Smooth muscle cell (in vitro differentiated cells): ENCODE data around the gene BAHCC1. TPM values are rescaled to one million over a fixed set of nuclear protein-coding genes. Genes with fewer than 3 reads are reported as not detected.

Experiments used
- DNase-seq: peaks from one replicate; lab custom pipeline; 2025; ENCODE audit not compliant: unreplicated experiment; lab: John Stamatoyannopoulos, UW
- H2AFZ ChIP-seq: fragments of 200-600 bp; sonication (generic); 2 replicates; pipeline ENCODE4 v1.6.0; 2016; ENCODE audit warnings: antibody characterized with exemption, low read depth, mild to moderate bottlenecking
- H3F3A ChIP-seq: fragments of 200-600 bp; sonication (generic); 2 replicates; pipeline ENCODE4 v1.6.0; 2017; ENCODE audit warnings: antibody characterized with exemption, low read depth
- H3K27ac ChIP-seq: fragments of 200-600 bp; sonication (generic); 2 replicates; pipeline ENCODE4 v1.5.1; 2016; ENCODE audit warnings: low read depth, mild to moderate bottlenecking
- H3K27me3 ChIP-seq: fragments of 200-600 bp; sonication (generic); 2 replicates; pipeline ENCODE4 v1.6.1; 2016; ENCODE audit warnings: low read depth, mild to moderate bottlenecking
- H3K36me3 ChIP-seq: fragments of 200-600 bp; sonication (generic); 2 replicates; pipeline ENCODE4 v1.5.1; 2016; ENCODE audit warnings: low read depth
- H3K4me1 ChIP-seq: fragments of 200-600 bp; sonication (generic); 2 replicates; pipeline ENCODE4 v1.5.1; 2016; ENCODE audit warnings: low read depth
- H3K4me2 ChIP-seq: fragments of 200-600 bp; sonication (generic); 2 replicates; pipeline ENCODE4 v1.6.0; 2016; ENCODE audit warnings: mild to moderate bottlenecking
- H3K4me3 ChIP-seq: fragments of 200-600 bp; sonication (generic); 2 replicates; pipeline ENCODE4 v1.5.1; 2016; ENCODE audit warnings: mild to moderate bottlenecking
- H3K79me2 ChIP-seq: fragments of 200-600 bp; sonication (generic); 2 replicates; pipeline ENCODE4 v1.6.0; 2016; ENCODE audit warnings: low read depth, mild to moderate bottlenecking
- H3K9ac ChIP-seq: fragments of 200-600 bp; sonication (generic); 2 replicates; pipeline ENCODE4 v1.6.0; 2016; ENCODE audit warnings: low read depth
- H3K9me3 ChIP-seq: fragments of 200-600 bp; sonication (generic); replicated peaks from 2 replicates; pipeline ENCODE4 v1.5.1; 2016; ENCODE audit warnings: low read depth
- H4K20me1 ChIP-seq: fragments of 200-600 bp; sonication (generic); 2 replicates; pipeline ENCODE4 v1.6.0; 2016; ENCODE audit warnings: low read depth
- WGBS: methylation state at CpG from one replicate; pipeline ENCODE4 v1.1.7; 2016; ENCODE audit warnings: low lambda C conversion rate; 5-methylcytosine and 5-hydroxymethylcytosine counted together
- polyA plus RNA-seq: library from polyadenylated mRNA; unstranded; fragments of >200 nt; fragmentation: Nextera tagmentation; extraction: Ambion mirVana; gene quantifications from 2 replicates; pipeline ENCODE4 v1.2.1, GENCODE V29; 2016
- total RNA-seq: library from RNA; depleted of rRNA; stranded (reverse); fragments of >200 nt; gene quantifications from 2 replicates; pipeline ENCODE4 v1.2.3, GENCODE V29; 2014
- TF ChIP-seq, protein P1 (sequence below): fragments of 200-600 bp; sonication (generic); IDR thresholded peaks from 2 replicates; pipeline ENCODE4 v1.5.1; 2017; ENCODE audit warnings: borderline replicate concordance, mild to moderate bottlenecking, antibody characterized with exemption; ENCODE audit not compliant: insufficient read depth, poor library complexity, severe bottlenecking

BAHCC1 gene
- total and polyA plus RNA-seq, 2 experiments from 2014 or later: 3.2 to 4.6 TPM

DNA sequence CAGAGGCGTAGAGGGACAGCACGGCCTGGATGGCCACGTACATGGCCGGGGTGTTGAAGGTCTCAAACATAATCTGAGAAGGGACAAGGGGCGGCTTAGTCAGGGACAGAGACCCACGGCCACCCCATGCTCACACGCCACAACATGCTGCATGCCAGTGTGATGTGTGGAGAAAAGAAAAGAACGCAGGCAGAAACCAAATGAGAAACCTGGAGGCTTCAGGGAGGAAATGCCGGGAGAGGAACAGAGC lies 116.2 kb downstream of the BAHCC1 start:
- Histone ChIP-seq H3K9me3 (no peaks in the 10 kb centered on the region), H3K27me3 (no peaks in the 10 kb centered on the region), H3K4me3 (peak overlapping the region; percentile 96), H3K36me3 (peaks cover 3% of the 10 kb centered on the region), H4K20me1 (peaks cover 70% of the 10 kb centered on the region), H3K4me1 (peaks cover 19% of the 10 kb centered on the region), H3K27ac (peak overlapping the region; percentile 65), H3F3A (peaks cover 57% of the 10 kb centered on the region), H3K79me2 (peaks cover 52% of the 10 kb centered on the region), H2AFZ (no peak overlapping the region), H3K4me2 (peak overlapping the region; percentile 95), H3K9ac (peak overlapping the region; percentile 52)
- TF ChIP-seq, protein P1, sequence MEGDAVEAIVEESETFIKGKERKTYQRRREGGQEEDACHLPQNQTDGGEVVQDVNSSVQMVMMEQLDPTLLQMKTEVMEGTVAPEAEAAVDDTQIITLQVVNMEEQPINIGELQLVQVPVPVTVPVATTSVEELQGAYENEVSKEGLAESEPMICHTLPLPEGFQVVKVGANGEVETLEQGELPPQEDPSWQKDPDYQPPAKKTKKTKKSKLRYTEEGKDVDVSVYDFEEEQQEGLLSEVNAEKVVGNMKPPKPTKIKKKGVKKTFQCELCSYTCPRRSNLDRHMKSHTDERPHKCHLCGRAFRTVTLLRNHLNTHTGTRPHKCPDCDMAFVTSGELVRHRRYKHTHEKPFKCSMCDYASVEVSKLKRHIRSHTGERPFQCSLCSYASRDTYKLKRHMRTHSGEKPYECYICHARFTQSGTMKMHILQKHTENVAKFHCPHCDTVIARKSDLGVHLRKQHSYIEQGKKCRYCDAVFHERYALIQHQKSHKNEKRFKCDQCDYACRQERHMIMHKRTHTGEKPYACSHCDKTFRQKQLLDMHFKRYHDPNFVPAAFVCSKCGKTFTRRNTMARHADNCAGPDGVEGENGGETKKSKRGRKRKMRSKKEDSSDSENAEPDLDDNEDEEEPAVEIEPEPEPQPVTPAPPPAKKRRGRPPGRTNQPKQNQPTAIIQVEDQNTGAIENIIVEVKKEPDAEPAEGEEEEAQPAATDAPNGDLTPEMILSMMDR: no peak
- WGBS: 2% methylated on average over 9 of the region's 9 CpGs
- no peak for DNase-seq

DNA sequence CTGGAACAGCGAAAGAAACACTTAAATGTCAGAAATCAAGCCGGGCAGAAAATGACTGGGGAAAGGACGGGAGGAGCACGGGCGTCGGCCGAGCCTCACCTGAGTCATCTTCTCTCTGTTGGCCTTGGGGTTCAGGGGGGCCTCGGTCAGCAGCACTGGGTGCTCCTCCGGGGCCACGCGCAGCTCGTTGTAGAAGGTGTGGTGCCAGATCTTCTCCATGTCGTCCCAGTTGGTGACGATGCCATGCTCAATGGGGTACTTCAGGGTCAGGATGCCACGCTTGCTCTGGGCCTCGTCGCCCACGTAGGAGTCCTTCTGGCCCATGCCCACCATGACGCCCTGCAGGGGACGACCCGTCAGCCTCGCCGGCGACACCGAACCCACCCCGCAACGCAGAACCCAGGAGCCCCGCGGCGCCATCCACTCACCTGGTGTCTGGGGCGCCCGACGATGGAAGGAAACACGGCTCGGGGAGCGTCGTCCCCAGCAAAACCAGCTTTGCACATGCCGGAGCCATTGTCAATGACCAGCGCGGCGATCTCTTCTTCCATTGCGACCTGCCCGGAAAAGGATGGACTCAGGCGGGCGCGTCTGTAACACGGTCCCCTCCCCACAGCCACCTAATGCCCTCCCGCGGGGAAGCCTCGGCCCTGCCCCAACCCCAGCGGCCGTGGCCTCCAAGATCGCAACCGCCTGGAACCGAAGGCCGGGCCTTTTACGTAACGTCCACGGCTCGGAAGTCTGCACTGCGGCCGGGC lies 116.7 kb downstream of the BAHCC1 start:
- Histone ChIP-seq H2AFZ (no peak overlapping the region), H3K4me3 (peak overlapping the region; percentile 96), H4K20me1 (peaks cover 72% of the 10 kb centered on the region), H3K36me3 (peaks cover 3% of the 10 kb centered on the region), H3K27ac (peak overlapping the region; percentile 65), H3K4me1 (peaks cover 23% of the 10 kb centered on the region), H3K9ac (peak overlapping the region; percentile 52), H3K27me3 (no peaks in the 10 kb centered on the region), H3K79me2 (peaks cover 57% of the 10 kb centered on the region), H3K9me3 (no peaks in the 10 kb centered on the region), H3F3A (peaks cover 57% of the 10 kb centered on the region), H3K4me2 (peak overlapping the region; percentile 95)
- under 1% methylated on average over 54 of the region's 62 CpGs for WGBS
- no peak for DNase-seq
- TF ChIP-seq, protein P1: no peak

DNA sequence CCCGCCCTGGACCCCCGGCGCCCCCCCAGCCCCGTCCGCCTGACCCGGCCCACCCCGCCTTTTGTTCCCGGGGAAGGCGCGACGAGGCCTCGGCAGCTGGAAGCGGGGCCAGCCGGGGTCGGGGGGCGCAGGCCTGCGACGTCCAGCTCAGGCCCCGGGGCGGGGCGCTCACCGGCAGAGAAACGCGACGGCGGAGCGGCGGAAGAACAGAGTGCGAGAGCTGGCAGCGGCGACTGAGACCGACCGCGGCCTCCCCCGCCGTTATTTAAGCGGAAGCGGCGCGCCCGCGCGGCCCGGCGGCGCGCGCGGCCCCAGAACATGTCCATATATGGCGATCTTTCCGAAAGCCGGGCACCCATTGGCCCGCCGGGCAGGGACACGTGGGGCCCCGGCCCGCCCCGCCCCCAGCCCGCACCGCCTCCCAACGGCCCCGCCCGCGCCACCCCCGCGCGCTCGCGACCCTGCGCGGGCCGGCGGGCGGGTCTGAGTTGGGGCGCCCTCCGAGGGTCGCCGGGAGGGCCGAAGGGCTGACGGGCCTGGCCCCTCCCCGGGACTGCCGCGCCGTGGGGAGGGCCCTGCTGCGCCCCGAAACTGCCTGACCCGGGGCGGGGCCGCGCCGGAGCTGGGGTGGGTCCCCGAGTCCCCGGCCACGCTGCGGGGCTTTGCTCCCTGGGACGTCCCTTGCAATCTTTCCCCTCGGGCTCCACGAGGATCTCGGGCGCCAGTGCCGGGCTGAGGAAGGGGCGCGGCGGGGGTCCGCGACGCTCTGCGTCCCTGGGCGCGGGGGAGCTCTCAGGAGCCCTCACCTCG lies 117.5 kb downstream of the BAHCC1 start, which contains the start of gene ACTG1:
ACTG1 (minus strand) TSS at position 238 of the 810 bp plus-strand sequence. CDS start 445 bp downstream, outside the sequence.
- peak; percentile 80 for DNase-seq
- Histone ChIP-seq H2AFZ (no peak within 1 kb of the TSS), H3K9ac (peak within 1 kb of the TSS; percentile 75), H3K9me3 (no peaks in the 10 kb centered on the region), H3K4me2 (peak within 1 kb of the TSS; percentile 99), H3K4me3 (peak within 1 kb of the TSS; percentile 96), H3F3A (peaks cover 57% of the 10 kb centered on the region), H3K27ac (peak within 1 kb of the TSS; percentile 92), H4K20me1 (peaks cover 72% of the 10 kb centered on the region), H3K79me2 (peaks cover 62% of the 10 kb centered on the region), H3K4me1 (peaks cover 31% of the 10 kb centered on the region), H3K27me3 (no peaks in the 10 kb centered on the region), H3K36me3 (peaks cover 3% of the 10 kb centered on the region)
- WGBS: under 1% methylated on average over 49 of the region's 111 CpGs
- TF ChIP-seq, protein P1: no peak
